GM23248 (cell line): ENCODE data around the gene TGFB1I1.

Experiments
- EZH2 ChIP-seq: fragments of 200-600 bp; sonication (generic); IDR thresholded peaks from 2 replicates; pipeline ENCODE4 v1.6.1; 2018; ENCODE audit warnings: antibody characterized with exemption, mild to moderate bottlenecking; ENCODE audit not compliant: insufficient read depth, poor library complexity, severe bottlenecking
- EZH2phosphoT487 ChIP-seq: fragments of 200-600 bp; sonication (generic); IDR thresholded peaks from 2 replicates; pipeline ENCODE4 v1.6.1; 2018; ENCODE audit warnings: antibody characterized with exemption, moderate library complexity, mild to moderate bottlenecking, low read depth; ENCODE audit not compliant: insufficient read depth

DNA sequence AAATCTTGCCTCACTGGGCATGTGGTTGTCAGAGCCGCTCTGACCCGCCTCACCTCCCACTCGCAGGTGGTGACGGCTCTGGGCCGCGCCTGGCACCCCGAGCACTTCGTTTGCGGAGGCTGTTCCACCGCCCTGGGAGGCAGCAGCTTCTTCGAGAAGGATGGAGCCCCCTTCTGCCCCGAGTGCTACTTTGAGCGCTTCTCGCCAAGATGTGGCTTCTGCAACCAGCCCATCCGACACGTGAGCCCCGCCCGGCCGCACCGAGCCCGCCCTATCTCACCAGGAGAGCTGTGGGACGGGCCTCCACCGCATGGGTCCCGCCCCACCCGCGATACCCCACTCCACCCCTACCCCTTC lies 4.0 kb downstream of the TGFB1I1 start:
- TF ChIP-seq EZH2: no peak
- TF ChIP-seq EZH2phosphoT487: no peak
